ENCODE measurements around the gene SLC35B2.

- TF ChIP-seq ZNF274 (IDR thresholded peaks at IDR 0.05; ENCODE audit: low read depth, low read length), result no peak
- TF ChIP-seq YY1 (IDR thresholded peaks at IDR 0.05; ENCODE audit: insufficient read depth, insufficient read length), result no peak
- TF ChIP-seq SUZ12 (IDR thresholded peaks at IDR 0.05; ENCODE audit: extremely low read depth, insufficient read depth, insufficient read length), result no peak
Observed at GRCh38 chr6:44273617-44274016, 16.3 kb upstream of the SLC35B2 start.
